G401.6 (cell line): ENCODE measurements around the gene UBAC2.
"Not testable (repeated sequence)": the region's sequence is repeated elsewhere in the genome, so short reads cannot be mapped to it uniquely, and the experiment has no call there.

Experiments
- FAIRE-seq: peaks from 2 replicates; lab custom pipeline; 2012; peaks lifted over from hg19 to GRCh38; lab: Jason Lieb, UNC

UBAC2 gene

DNA sequence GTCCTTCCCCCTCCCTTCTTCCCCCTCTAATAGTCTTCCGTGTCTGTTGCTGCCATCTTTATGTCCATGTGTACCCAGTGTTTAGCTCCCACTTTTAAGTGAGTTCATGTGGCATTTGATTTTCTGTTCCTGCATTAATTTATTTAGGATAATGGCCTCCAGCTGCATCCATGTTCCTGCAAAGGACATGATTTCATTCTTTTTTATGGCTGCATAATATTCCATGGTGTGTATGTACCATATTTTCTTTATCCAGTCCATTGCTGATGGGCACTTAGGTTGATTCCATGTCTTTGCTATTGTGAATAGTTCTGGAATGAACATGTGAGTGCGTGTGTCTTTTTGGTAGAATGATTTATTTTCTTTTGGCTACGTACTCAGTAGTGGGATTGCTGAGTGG lies 48.5 kb downstream of the UBAC2 start:
- not testable (repeated sequence) for FAIRE-seq

DNA sequence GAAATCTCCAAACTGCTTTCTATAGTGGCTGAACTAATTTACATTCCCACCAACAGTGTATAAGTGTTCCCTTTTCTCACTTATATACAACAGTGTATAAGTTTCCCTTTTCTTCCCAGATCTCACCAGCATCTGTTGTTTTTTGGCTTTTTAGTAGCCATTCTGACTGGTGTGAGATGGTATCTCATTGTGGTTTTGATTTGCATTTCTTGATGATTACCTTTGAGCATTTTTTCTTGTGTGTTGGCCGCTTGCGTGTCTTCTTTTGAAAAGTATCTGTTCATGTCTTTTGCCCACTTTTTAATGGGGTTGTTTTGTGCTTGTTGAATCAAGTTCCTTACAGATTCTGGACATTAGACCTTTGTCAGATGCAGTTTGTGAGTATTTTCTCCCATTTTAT lies 49.0 kb downstream of the UBAC2 start:
- FAIRE-seq: not testable (repeated sequence)

DNA sequence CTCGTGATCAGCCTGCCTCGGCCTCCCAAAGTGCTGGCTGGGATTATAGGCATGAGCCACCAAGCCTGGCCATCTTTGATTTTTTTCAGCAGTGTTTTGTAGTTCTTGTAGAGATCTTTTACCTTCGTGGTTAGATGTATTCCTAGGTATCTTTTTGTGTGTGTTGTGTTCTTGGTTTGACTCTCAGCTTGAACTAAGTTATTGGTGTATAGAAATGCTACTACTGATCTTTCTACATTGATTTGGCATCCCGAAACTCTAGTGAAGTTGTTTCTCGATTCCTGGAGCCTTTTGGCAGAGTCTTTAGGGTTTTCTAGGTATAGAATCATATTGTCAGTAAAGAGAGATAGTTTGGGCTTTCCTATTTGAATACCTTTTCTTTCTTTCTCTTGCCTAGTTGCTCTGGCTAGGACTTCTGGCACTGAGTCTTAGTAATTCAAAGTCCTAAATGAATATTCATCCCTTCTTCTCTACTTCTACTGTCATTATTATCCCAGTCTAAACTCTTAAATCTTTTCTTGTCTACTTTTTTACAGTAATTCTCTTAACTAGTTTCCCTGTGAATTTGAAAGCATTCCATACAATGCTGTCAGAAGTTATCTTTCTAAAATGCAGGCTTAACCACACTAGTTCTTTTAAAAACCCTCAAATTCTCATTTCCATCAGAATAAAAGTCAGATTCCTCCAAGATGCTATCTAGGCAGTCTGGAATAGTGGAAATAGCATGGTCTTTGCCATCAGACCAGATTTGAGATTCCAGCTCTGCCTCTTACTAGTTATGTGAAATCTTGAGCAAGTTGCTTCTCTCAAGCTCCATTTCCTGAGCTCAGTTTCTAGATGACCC lies 50.5 kb downstream of the UBAC2 start:
- FAIRE-seq: no peak

GRCh38 chr13:99251921-99252320 lies 51.3 kb downstream of the UBAC2 start:
- no peak for FAIRE-seq

DNA sequence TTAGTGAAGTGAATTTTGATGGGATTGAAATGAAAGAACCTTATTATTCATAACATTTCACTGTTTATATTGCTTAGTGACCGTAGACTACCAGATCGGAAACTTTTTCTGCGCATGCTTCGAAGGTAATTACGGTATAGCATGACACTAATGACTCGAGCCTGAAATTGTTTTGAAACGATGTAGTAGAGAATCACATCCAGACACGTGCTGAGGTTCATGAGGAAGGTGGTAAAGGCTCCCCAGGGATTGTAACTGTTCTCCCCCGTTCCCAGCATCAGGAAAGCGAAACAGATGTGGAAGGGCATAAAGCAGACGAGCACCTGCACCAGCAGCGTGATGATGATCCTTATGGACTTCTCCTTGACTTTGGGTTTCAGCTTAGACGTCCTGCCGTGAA lies 54.2 kb downstream of the UBAC2 start:
- no peak for FAIRE-seq

DNA sequence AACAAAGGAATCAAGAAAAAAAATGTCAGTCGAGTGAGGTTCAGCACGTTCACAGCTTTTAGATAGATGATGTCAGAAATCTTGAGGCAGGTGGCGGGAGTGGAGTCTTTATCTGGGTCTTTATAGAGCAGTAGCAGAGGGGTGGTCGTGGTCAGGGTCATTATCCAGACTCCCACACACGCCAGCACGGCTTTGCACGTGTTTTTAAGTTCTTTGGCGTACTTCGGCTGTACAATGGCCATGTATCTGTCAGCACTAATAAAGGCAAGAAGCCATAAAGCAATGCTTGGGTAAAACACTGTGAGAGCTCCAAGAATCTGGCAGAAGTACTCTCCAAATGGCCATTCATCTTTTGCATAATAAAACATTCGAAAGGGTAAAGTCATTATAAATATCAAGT lies 54.6 kb downstream of the UBAC2 start:
- FAIRE-seq: no peak

GRCh38 chr13:99256283-99256682 lies 55.6 kb downstream of the UBAC2 start:
- no peak for FAIRE-seq

GRCh38 chr13:99256709-99257108 lies 56.1 kb downstream of the UBAC2 start:
- FAIRE-seq: no peak

DNA sequence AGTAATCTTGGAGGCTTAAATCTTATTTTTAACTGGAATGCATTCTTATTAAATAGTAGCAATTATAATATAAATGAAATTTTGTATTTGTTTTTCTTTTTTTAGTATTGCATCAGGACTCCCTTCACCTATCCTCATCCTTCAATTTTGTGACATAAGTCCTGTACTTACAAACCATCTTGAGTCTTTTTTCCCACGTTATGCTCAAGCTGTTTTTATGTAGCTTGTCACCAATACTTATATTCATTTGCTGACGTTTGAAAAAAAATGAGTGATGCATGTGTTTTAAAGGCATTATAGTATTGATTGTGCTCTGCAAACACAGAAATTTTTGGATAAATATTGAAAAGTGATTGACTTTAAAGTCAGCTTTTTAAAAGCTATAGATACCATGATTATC lies 56.6 kb downstream of the UBAC2 start:
- no peak for FAIRE-seq

GRCh38 chr13:99258210-99258860 lies 57.7 kb downstream of the UBAC2 start, which contains the start of gene GPR18:
GPR18 (minus strand) TSS chr13:99258379; CDS start chr13:99255872, 2,507 bp downstream.
- no peak for FAIRE-seq

GRCh38 chr13:99258946-99259345 lies 58.3 kb downstream of the UBAC2 start:
- FAIRE-seq: no peak

DNA sequence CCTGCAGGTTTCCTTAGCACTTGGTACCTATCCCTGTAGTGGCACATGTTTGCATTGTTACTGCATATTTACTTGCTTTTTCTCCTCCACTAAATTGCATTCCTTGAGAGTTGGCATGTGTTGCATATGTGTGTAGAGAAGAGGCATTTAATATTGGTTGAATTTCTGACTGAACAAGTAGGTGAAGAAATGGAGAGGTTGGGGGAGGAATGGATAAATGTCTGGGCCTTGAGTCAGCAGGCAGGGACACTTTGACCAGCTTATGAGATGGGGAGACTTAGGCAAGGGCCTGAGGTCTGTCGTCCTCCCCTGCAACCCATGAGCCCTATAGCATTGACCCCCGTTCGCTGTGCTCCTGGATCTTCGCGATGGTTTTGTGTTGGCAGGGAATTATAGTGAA lies 59.6 kb downstream of the UBAC2 start:
- no peak for FAIRE-seq

GRCh38 chr13:99261059-99261458 lies 60.4 kb downstream of the UBAC2 start:
- no peak for FAIRE-seq

- no peak for FAIRE-seq
Observed at GRCh38 chr13:99263126-99263785, 62.6 kb downstream of the UBAC2 start.

GRCh38 chr13:99264051-99264450 lies 63.4 kb downstream of the UBAC2 start:
- FAIRE-seq: no peak

DNA sequence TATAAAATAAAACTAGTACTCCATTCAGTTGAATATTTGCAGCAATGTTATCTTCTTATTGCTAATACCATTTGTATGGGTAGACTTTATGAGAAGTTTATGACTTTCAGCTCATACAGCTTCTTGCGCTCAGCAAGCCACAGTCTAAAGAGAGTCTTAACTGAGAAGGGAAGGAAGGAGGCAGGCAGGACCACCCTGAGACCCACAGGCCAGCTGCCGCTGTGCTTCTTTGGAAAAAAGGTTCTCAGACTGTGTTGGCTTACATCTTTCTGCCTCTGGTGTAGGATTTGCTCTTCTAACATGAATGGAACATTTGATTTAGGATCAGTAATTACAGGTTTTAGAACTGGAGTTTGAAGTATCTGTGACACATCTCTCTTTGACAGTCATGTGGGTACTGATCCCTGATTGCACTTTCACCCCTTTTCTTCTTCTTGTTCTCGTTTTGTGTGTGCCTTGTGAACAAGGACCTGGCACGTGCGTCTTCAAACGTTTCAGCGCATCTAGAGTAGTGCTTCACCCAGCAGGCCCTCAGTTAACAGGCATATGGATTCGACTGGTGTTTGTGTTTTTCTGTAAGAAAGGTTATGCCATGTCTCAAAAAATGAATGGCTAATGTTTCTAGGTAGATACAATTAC lies 64.6 kb downstream of the UBAC2 start:
- FAIRE-seq: no peak

- FAIRE-seq: peak; percentile 96
Observed at GRCh38 chr13:99265821-99266426, 65.3 kb downstream of the UBAC2 start.

- no peak for FAIRE-seq
Observed at GRCh38 chr13:99266827-99267226, 66.2 kb downstream of the UBAC2 start.

DNA sequence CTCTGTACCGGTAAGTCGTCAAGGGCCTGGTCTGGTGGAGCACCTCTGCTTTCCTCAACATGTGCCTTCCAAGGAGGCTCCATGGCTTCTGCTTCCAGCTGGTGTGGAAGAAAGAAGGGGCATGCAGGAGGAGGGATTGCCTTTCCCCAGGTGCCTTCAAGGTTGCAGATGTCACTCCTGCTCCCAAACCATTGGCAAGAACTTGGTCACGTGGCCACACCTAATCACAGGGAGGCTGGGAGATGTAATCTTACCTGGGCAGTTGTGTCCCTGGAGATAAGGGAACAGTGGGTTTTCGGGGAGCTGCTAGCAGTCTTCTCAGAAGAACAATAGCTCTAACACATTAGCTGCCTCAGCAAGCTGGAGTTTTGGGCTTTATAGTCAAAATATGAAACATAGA lies 67.3 kb downstream of the UBAC2 start:
- FAIRE-seq: no peak

GRCh38 chr13:99268822-99269221 lies 68.2 kb downstream of the UBAC2 start:
- FAIRE-seq: no peak

GRCh38 chr13:99269627-99270241 lies 69.1 kb downstream of the UBAC2 start:
- peak; percentile 97 for FAIRE-seq

DNA sequence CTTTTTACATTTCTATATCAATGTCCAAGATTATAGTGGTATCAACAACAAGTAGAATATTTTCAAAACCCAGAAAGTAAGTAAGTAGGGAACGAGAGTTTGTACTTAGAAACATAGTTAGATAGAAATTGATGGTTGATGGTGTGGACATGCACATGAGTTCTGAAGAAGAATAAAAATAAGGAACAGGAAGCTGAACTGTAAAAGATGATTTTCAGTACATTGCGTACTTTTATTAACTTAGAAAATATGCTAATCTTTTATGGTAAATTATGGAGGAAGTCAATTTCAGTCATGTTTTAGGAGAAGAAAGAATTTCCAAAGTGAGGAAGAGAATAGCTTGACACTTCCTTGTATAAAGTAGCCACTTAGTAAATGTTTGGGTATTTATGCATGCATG lies 69.9 kb downstream of the UBAC2 start:
- FAIRE-seq: no peak
